ENCODE data around the gene PHKG2.

PHKG2 gene

GRCh38 chr16:30721606-30722005, 26.6 kb upstream of the PHKG2 start:
- ATAC-seq, result no peak
- H3K36me3 Mint-ChIP-seq (ENCODE audit: low read depth), result peaks cover 69% of the 10 kb centered on the region
- peaks cover 3% of the 10 kb centered on the region for H3K4me1 Mint-ChIP-seq
- DNase-seq, result no peak
- no peak overlapping the region for H3K4me3 Mint-ChIP-seq
- H3K9me3 Mint-ChIP-seq, result no peaks in the 10 kb centered on the region
- H3K27ac Mint-ChIP-seq, result peak overlapping the region; percentile 0
- H3K27me3 Mint-ChIP-seq, result no peaks in the 10 kb centered on the region

DNA sequence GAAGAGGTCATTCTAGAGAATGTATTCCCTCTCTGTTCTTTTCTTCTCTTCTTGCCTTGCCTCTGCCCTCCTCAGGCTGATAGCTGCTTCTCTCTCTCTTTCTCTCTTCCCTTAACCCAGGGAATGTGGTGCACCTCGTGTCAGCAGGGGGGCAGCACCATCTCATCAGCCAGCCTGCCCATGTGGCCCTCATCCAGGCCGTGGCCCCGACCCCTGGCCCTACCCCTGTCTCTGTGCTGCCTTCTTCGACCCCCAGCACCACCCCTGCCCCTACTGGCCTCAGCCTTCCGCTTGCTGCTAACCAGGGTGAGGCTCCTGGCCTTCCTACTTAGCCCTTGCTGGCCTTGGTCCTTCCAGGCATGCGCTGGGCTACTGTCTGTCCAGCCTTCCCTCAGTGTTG, 25.8 kb upstream of the PHKG2 start:
- Mint-ChIP-seq H3K9me3 (no peaks in the 10 kb centered on the region), H3K4me3 (no peak overlapping the region), H3K27me3 (no peaks in the 10 kb centered on the region), H3K27ac (no peak overlapping the region), H3K4me1 (no peaks in the 10 kb centered on the region), H3K36me3 (ENCODE audit: low read depth) (peaks cover 66% of the 10 kb centered on the region)
- no peak for DNase-seq
- ATAC-seq, result peak; percentile 20

GRCh38 chr16:30722916-30723315, 25.3 kb upstream of the PHKG2 start:
- Mint-ChIP-seq H3K36me3 (ENCODE audit: low read depth) (peaks cover 62% of the 10 kb centered on the region), H3K4me1 (peaks cover under 1% of the 10 kb centered on the region), H3K4me3 (no peak overlapping the region), H3K27ac (peak overlapping the region; percentile 7), H3K9me3 (no peaks in the 10 kb centered on the region), H3K27me3 (no peaks in the 10 kb centered on the region)
- no peak for ATAC-seq
- no peak for DNase-seq

DNA sequence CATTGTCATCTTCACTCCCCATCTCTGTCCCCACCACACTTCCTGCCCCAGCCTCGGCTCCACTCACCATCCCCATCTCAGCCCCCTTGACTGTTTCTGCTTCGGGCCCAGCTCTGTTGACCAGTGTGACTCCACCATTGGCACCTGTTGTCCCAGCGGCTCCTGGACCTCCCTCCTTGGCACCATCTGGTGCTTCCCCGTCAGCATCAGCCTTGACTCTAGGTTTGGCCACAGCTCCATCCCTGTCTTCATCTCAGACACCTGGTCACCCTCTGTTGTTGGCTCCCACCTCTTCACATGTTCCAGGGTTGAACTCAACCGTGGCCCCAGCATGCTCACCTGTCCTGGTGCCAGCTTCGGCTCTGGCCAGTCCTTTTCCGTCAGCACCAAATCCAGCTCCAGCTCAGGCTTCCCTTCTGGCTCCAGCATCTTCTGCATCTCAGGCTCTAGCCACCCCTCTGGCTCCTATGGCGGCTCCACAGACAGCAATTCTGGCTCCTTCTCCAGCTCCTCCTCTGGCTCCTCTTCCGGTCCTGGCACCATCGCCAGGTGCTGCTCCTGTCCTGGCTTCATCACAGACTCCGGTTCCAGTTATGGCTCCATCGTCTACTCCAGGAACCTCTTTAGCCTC, 24.4 kb upstream of the PHKG2 start:
- Mint-ChIP-seq H3K4me1 (peaks cover 2% of the 10 kb centered on the region), H3K27ac (peak overlapping the region; percentile 7), H3K36me3 (ENCODE audit: low read depth) (peaks cover 67% of the 10 kb centered on the region), H3K4me3 (no peak overlapping the region), H3K9me3 (no peaks in the 10 kb centered on the region), H3K27me3 (no peaks in the 10 kb centered on the region)
- no peak for DNase-seq
- ATAC-seq, result no peak

DNA sequence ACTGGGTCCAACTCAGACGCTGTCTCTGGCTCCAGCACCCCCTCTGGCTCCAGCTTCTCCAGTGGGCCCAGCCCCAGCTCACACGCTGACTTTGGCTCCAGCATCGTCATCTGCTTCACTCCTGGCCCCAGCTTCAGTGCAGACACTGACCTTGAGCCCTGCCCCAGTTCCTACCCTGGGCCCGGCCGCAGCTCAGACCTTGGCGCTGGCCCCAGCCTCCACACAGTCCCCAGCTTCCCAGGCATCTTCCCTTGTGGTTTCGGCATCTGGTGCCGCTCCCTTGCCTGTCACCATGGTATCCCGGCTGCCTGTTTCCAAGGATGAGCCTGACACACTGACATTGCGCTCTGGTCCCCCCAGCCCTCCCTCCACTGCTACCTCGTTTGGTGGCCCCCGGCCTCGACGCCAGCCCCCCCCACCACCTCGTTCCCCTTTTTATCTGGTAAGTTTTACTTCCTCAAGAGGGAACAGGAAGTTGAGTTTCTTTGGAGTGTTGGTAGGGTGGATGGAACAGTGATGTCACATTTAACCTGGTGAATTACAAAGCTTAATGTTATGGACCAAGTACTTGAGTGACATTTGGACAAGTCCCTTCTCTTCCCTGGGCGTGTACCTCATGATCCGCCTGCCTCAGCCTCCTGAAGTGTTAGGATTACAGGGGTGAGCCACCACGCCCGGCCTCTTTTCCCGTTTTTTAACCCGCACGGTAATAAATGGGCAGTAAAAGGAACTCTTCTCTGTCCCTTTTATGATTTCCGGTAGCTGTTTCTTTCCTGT, 23.4 kb upstream of the PHKG2 start:
- ATAC-seq, result no peak
- DNase-seq, result no peak
- no peak overlapping the region for H3K27ac Mint-ChIP-seq
- peaks cover 2% of the 10 kb centered on the region for H3K4me1 Mint-ChIP-seq
- H3K36me3 Mint-ChIP-seq (ENCODE audit: low read depth), result peaks cover 67% of the 10 kb centered on the region
- no peaks in the 10 kb centered on the region for H3K9me3 Mint-ChIP-seq
- no peak overlapping the region for H3K4me3 Mint-ChIP-seq
- H3K27me3 Mint-ChIP-seq, result no peaks in the 10 kb centered on the region

GRCh38 chr16:30725418-30725792, 22.8 kb upstream of the PHKG2 start:
- DNase-seq (no peak), ATAC-seq (no peak)
- Mint-ChIP-seq H3K27ac (no peak overlapping the region), H3K27me3 (no peaks in the 10 kb centered on the region), H3K4me1 (peaks cover 2% of the 10 kb centered on the region), H3K4me3 (no peak overlapping the region), H3K9me3 (no peaks in the 10 kb centered on the region), H3K36me3 (ENCODE audit: low read depth) (peaks cover 67% of the 10 kb centered on the region)

DNA sequence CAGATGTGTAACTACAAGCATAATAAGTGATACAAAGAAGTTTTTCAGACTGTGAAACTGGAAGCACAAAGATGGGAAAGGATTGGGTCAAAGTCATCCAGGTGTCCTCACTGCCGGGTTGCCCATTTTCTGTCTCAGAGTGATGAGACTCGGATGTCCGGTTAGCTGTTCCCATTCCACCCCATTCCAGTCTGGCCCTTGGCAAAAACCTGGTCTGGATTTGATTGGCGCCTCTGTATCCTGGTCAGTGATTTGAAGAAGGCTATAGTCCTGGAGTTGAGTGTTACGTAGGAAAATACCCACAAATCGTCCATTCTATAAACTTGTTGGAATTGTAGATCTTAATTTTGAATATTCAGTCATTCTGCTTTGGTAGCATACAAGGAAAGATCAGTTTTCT, 19.9 kb upstream of the PHKG2 start:
- Mint-ChIP-seq H3K9me3 (no peaks in the 10 kb centered on the region), H3K36me3 (ENCODE audit: low read depth) (peaks cover 57% of the 10 kb centered on the region), H3K4me3 (no peak overlapping the region), H3K27me3 (no peaks in the 10 kb centered on the region), H3K4me1 (peaks cover 2% of the 10 kb centered on the region), H3K27ac (no peak overlapping the region)
- DNase-seq (no peak), ATAC-seq (no peak)

DNA sequence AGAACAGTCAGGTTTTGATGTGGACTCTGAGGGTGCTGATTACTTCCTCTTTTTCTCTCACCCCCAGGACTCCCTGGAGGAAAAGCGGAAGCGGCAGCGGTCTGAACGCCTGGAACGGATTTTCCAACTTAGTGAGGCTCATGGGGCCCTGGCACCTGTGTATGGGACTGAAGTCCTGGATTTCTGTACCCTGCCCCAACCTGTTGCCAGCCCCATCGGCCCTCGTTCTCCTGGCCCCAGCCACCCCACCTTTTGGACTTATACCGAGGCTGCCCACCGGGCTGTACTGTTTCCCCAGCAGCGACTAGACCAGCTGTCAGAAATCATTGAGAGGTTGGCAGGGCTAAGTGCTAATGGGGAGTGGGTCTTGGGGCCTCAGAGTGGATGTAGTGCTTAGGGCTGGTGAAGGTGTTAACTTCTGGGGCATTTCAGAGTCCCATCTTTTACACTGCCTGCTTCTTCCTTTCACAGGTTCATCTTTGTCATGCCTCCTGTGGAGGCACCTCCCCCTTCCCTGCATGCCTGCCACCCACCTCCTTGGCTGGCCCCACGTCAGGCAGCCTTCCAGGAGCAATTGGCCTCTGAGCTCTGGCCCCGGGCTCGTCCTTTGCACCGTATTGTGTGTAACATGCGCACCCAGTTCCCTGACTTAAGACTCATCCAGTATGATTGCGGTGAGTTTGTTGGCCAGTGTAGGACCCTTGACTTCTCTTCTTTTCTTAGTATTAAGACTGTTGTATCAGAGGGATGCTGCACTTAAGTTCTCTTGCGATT, 19.1 kb upstream of the PHKG2 start:
- ATAC-seq, result no peak
- H3K36me3 Mint-ChIP-seq (ENCODE audit: low read depth), result peaks cover 53% of the 10 kb centered on the region

GRCh38 chr16:30731411-30731810, 16.8 kb upstream of the PHKG2 start:
- H3K4me1 Mint-ChIP-seq, result peaks cover 2% of the 10 kb centered on the region
- H3K36me3 Mint-ChIP-seq (ENCODE audit: low read depth), result peaks cover 54% of the 10 kb centered on the region
- no peaks in the 10 kb centered on the region for H3K9me3 Mint-ChIP-seq
- H3K4me3 Mint-ChIP-seq, result no peak overlapping the region
- H3K27me3 Mint-ChIP-seq, result no peaks in the 10 kb centered on the region
- peak; percentile 34 for ATAC-seq
- no peak for DNase-seq
- H3K27ac Mint-ChIP-seq, result no peak overlapping the region

More for the DNA sequence above, 19.1 kb upstream of the PHKG2 start:
- Mint-ChIP-seq H3K27me3 (no peaks in the 10 kb centered on the region), H3K4me1 (peaks cover 2% of the 10 kb centered on the region), H3K27ac (no peak overlapping the region), H3K4me3 (no peak overlapping the region), H3K9me3 (no peaks in the 10 kb centered on the region)
- no peak for DNase-seq

- H3K36me3 Mint-ChIP-seq (ENCODE audit: low read depth), result peaks cover 55% of the 10 kb centered on the region
- no peak for ATAC-seq
- H3K4me3 Mint-ChIP-seq, result no peak overlapping the region
- H3K27me3 Mint-ChIP-seq, result no peaks in the 10 kb centered on the region
- peaks cover 13% of the 10 kb centered on the region for H3K4me1 Mint-ChIP-seq
- DNase-seq, result no peak
- H3K27ac Mint-ChIP-seq, result no peak overlapping the region
- no peaks in the 10 kb centered on the region for H3K9me3 Mint-ChIP-seq
Measured at GRCh38 chr16:30736995-30737793, 11.0 kb upstream of the PHKG2 start.

DNA sequence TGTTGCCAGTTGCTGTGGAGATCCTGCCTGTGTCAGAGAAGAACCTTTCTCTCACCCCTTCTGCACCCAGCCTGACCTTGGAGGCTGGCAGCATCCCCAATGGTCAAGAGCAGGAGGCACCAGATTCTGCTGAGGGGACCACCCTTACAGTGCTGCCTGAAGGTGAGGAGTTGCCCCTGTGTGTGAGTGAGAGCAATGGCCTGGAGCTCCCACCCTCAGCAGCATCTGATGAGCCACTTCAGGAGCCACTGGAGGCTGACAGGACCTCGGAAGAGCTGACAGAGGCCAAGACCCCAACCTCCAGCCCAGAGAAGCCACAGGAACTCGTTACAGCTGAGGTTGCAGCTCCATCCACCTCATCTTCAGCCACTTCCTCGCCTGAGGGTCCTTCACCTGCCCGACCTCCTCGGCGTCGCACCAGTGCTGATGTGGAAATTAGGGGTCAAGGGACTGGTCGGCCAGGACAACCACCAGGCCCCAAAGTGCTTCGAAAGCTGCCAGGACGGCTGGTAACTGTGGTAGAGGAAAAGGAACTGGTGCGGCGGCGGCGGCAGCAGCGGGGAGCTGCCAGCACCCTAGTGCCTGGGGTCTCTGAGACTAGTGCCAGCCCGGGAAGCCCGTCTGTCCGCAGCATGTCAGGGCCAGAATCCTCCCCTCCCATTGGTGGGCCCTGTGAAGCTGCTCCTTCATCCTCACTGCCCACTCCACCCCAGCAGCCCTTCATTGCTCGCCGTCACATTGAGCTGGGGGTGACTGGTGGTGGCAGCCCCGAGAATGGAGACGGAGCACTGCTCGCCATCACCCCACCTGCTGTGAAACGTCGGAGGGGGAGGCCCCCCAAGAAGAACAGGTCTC, 10.2 kb upstream of the PHKG2 start:
- no peak overlapping the region for H3K27ac Mint-ChIP-seq
- peaks cover 51% of the 10 kb centered on the region for H3K36me3 Mint-ChIP-seq (ENCODE audit: low read depth)
- no peaks in the 10 kb centered on the region for H3K27me3 Mint-ChIP-seq
- no peaks in the 10 kb centered on the region for H3K9me3 Mint-ChIP-seq
- no peak for DNase-seq
- no peak for ATAC-seq
- H3K4me3 Mint-ChIP-seq, result no peak overlapping the region
- H3K4me1 Mint-ChIP-seq, result peaks cover 13% of the 10 kb centered on the region

DNA sequence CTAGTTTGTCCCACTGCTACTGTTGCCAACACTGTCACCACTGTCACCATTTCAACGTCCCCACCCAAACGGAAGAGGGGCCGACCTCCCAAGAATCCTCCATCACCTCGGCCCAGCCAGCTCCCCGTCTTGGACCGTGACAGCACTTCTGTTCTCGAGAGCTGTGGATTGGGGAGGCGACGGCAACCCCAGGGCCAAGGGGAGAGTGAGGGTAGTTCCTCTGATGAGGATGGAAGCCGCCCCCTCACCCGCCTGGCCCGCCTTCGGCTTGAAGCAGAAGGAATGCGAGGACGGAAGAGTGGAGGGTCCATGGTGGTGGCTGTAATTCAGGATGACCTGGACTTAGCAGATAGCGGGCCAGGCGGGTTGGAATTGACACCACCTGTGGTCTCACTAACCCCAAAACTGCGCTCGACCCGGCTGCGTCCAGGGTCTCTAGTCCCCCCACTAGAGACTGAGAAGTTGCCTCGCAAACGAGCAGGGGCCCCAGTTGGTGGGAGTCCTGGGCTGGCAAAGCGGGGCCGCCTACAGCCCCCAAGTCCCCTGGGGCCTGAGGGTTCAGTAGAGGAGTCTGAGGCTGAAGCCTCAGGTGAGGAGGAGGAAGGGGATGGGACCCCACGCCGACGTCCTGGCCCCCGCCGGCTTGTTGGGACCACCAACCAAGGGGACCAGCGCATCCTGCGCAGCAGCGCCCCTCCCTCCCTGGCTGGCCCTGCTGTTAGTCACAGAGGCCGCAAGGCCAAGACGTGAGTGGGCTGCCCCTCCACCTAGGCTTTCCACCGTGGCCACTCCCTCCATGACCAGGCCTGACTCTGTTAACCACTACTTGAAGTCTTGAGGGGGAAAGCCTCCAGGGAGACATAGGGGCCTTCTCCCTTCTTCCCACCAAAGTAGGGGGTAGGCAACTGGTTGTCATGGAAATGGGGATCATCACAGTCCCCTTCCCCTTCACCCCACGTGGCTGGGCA, 9.0 kb upstream of the PHKG2 start:
- H3K4me3 Mint-ChIP-seq, result no peak overlapping the region
- H3K27ac Mint-ChIP-seq, result no peak overlapping the region
- no peak for ATAC-seq
- DNase-seq, result no peak
- peaks cover 49% of the 10 kb centered on the region for H3K36me3 Mint-ChIP-seq (ENCODE audit: low read depth)
- H3K9me3 Mint-ChIP-seq, result no peaks in the 10 kb centered on the region
- H3K27me3 Mint-ChIP-seq, result no peaks in the 10 kb centered on the region
- peaks cover 13% of the 10 kb centered on the region for H3K4me1 Mint-ChIP-seq
